ENCODE results near the gene PCDHA4. TPM values are rescaled to one million over a fixed set of nuclear protein-coding genes. Genes with fewer than 3 reads are reported as not detected.

PCDHA4 gene
- total RNA-seq, 1 experiment from 2014 or later = not detected

GRCh38 chr5:140842798-140843733 lies 36.2 kb downstream of the PCDHA4 start:
- no peaks in the 10 kb centered on the region for H3K36me3 ChIP-seq (ENCODE audit: control insufficient read depth in 1 of 2, insufficient read depth in 2 of 2, low read length in 2 of 2)
- no peaks in the 10 kb centered on the region for H3K79me2 ChIP-seq (ENCODE audit: insufficient read depth, low read length)
- H3K9me3 ChIP-seq (ENCODE audit: control insufficient read depth in 1 of 2, insufficient read depth in 1 of 2, low read depth in 1 of 2, low read length in 2 of 2) = no peaks in the 10 kb centered on the region
- no peak overlapping the region for H3K4me2 ChIP-seq (ENCODE audit: low read length)
- no peaks in the 10 kb centered on the region for H3K9me2 ChIP-seq (ENCODE audit: insufficient read depth)
- RAD21 ChIA-PET (ENCODE audit: low non-redundant PET in 1 of 2, low total read pairs in 2 of 2, uncharacterized antibody in 2 of 2, unreplicated experiment in 2 of 2) = no interaction called here
- H2AFZ ChIP-seq (ENCODE audit: low read depth, low read length, poor library complexity, severe bottlenecking) = no peak overlapping the region
- BruUV-seq (replicated peaks) = no TSS peak
- no peak for ATAC-seq
- no peaks in the 10 kb centered on the region for H4K20me1 ChIP-seq (ENCODE audit: insufficient read depth)
- intact Hi-C loops (cut with micrococcal nuclease) = no loop called here
- no peaks in the 10 kb centered on the region for H3K4me1 ChIP-seq (ENCODE audit: control insufficient read depth in 1 of 2, insufficient read depth in 2 of 2, low read length in 2 of 2)
- no peak overlapping the region for H3K9ac ChIP-seq (ENCODE audit: low read length)
- no peaks in the 10 kb centered on the region for H3K27me3 ChIP-seq (ENCODE audit: insufficient read depth, low read length)
- no peak overlapping the region for H3K27ac ChIP-seq (ENCODE audit: low read depth, low read length)
- DNase-seq (ENCODE audit: low read depth, low spot score) = no peak
- TF ChIP-seq SP1 (IDR thresholded peaks at IDR 0.05; ENCODE audit: low read depth) (no peak), CBX3 (IDR thresholded peaks at IDR 0.05; ENCODE audit: low read depth) (no peak), CEBPB (IDR thresholded peaks at IDR 0.05; ENCODE audit: low read depth) (no peak), SIN3A (IDR thresholded peaks at IDR 0.05; ENCODE audit: low read depth) (no peak), ZBTB33 (IDR thresholded peaks at IDR 0.05; ENCODE audit: extremely low read depth, insufficient replicate concordance, low read length) (no peak), POLR2A (IDR thresholded peaks at IDR 0.05; ENCODE audit: borderline replicate concordance, extremely low read depth, insufficient read depth, insufficient read length) (no peak), EZH2 (IDR thresholded peaks at IDR 0.05) (no peak), SRF (IDR thresholded peaks at IDR 0.05; ENCODE audit: low read depth) (no peak), REST (IDR thresholded peaks at IDR 0.05; ENCODE audit: low read depth) (no peak), YY1 (IDR thresholded peaks at IDR 0.05; ENCODE audit: extremely low read depth, insufficient replicate concordance, low read depth, low read length) (no peak), POLR2AphosphoS5 (IDR thresholded peaks at IDR 0.05; ENCODE audit: low read depth, low read length) (no peak), ZFX (IDR thresholded peaks at IDR 0.05) (no peak), EGR1 (IDR thresholded peaks at IDR 0.05; ENCODE audit: low read depth) (no peak), ELF1 (IDR thresholded peaks at IDR 0.05; ENCODE audit: borderline replicate concordance, low read depth) (no peak), CTCF (IDR thresholded peaks at IDR 0.05 in 2 of 3, conservative IDR thresholded peaks at IDR 0.05 in 1 of 3; ENCODE audit: borderline replicate concordance in 1 of 3, insufficient read depth in 1 of 3, low read depth in 2 of 3, low read length in 2 of 3) (no peak), JUND (IDR thresholded peaks at IDR 0.05) (no peak), RAD21 (IDR thresholded peaks at IDR 0.05; ENCODE audit: low read depth) (no peak), ZNF274 (IDR thresholded peaks at IDR 0.05; ENCODE audit: low read depth, low read length) (no peak), TCF7L2 (IDR thresholded peaks at IDR 0.05; ENCODE audit: borderline replicate concordance, extremely low read depth, insufficient read depth, insufficient read length) (no peak)
- POLR2A ChIA-PET = no interaction called here
- H3K4me3 ChIP-seq (replicated peaks in 1 of 2; ENCODE audit: low read depth in 1 of 2, low read length in 2 of 2) = no peak overlapping the region
- CTCF ChIA-PET = no interaction called here

Measured in HCT116 (cell line).